ENCODE data around the gene ARHGEF19.

DNA sequence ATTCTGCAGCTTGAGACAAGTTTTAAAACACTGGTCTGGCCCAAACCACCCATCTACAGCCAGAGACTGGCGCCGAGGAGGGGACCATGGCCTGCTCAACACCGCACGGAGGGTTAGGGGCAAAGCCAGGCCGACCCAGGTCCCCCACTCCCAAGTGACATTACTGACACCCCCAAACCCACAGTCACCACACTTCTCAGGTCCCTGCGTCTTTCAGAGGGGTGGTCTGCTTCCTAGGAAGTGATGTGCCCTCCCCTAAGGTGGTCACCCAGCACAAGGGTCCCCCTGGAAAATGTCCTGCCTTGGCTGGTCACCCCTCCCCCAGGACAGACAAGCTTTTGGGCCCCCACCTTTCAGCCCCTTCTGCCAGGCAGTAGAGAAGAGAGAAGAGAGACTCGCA, 35.8 kb downstream of the ARHGEF19 start:
- TF ChIP-seq POLR2A (IDR thresholded peaks at IDR 0.05; ENCODE audit: low read depth): no peak
- TF ChIP-seq POLR2AphosphoS5 (IDR thresholded peaks at IDR 0.05): no peak
- TF ChIP-seq, protein P1, sequence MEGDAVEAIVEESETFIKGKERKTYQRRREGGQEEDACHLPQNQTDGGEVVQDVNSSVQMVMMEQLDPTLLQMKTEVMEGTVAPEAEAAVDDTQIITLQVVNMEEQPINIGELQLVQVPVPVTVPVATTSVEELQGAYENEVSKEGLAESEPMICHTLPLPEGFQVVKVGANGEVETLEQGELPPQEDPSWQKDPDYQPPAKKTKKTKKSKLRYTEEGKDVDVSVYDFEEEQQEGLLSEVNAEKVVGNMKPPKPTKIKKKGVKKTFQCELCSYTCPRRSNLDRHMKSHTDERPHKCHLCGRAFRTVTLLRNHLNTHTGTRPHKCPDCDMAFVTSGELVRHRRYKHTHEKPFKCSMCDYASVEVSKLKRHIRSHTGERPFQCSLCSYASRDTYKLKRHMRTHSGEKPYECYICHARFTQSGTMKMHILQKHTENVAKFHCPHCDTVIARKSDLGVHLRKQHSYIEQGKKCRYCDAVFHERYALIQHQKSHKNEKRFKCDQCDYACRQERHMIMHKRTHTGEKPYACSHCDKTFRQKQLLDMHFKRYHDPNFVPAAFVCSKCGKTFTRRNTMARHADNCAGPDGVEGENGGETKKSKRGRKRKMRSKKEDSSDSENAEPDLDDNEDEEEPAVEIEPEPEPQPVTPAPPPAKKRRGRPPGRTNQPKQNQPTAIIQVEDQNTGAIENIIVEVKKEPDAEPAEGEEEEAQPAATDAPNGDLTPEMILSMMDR (IDR thresholded peaks at IDR 0.05): no peak
- TF ChIP-seq EP300 (IDR thresholded peaks at IDR 0.05): no peak
